SK-N-SH (cell line): ENCODE data around the gene GAS6. TPM values are rescaled to one million over a fixed set of nuclear protein-coding genes. Genes with fewer than 3 reads are reported as not detected.

ENCODE experiments used
- CTCF ChIA-PET: fragments of 300-600, 350-600 bp; formaldehyde crosslinking; extraction: SDS; loops from one replicate; lab custom pipeline; 2021; lab: Yijun Ruan, JAX
- POLR2A ChIA-PET: fragments of 350-600 bp; sonication (Branson Sonifier 250); formaldehyde crosslinking; extraction: SDS; loops from one replicate; lab custom pipeline; 2020; ENCODE audit warnings: antibody characterized with exemption, inconsistent platforms; lab: Yijun Ruan, JAX
- DNase-seq: peaks from one replicate; pipeline ENCODE4 v3.0.0; 2012
- H2AFZ ChIP-seq: fragments of 200-600 bp; sonication (generic); 2 replicates; pipeline ENCODE4 v1.8.1; 2016; ENCODE audit warnings: antibody characterized with exemption, mild to moderate bottlenecking, low read depth
- H3F3A ChIP-seq: fragments of 200-600 bp; sonication (generic); replicated peaks from 2 replicates; pipeline ENCODE3; 2016; ENCODE audit warnings: antibody characterized with exemption, mild to moderate bottlenecking; ENCODE audit not compliant: insufficient read depth
- H3K27ac ChIP-seq, 2 experiments: fragments of 200-500 bp in 1 of 2; fragments of 200-600 bp in 1 of 2; sonication (Bioruptor generic) in 1 of 2; sonication (generic), shearing (Covaris generic) in 1 of 2; 2 replicates each; pipeline versions ENCODE4 v1.5.1 to v1.6.1; 2014 to 2016; ENCODE audit warnings: low read depth in 2 of 2, inconsistent platforms in 1 of 2, low read length in 1 of 2, mild to moderate bottlenecking in 1 of 2, mixed read lengths in 1 of 2
- H3K27me3 ChIP-seq: fragments of 200-600 bp; sonication (generic), shearing (Covaris generic); 2 replicates; pipeline ENCODE4 v1.6.1; 2016; ENCODE audit warnings: mixed run types; ENCODE audit not compliant: insufficient read depth
- H3K36me3 ChIP-seq, 2 experiments: fragments of 200-500 bp in 1 of 2; fragments of 200-600 bp in 1 of 2; sonication (Bioruptor generic) in 1 of 2; sonication (generic) in 1 of 2; replicated peaks in 1 of 2; 2 replicates each; pipeline versions ENCODE3 to v1.5.1; 2014 to 2016; ENCODE audit warnings: low read length in 1 of 2, mild to moderate bottlenecking in 1 of 2; ENCODE audit not compliant: insufficient read depth in 2 of 2, control insufficient read depth in 1 of 2
- H3K4me1 ChIP-seq, 2 experiments: fragments of 200-500 bp in 1 of 2; fragments of 200-600 bp in 1 of 2; sonication (Bioruptor generic) in 1 of 2; sonication (generic), shearing (Covaris generic) in 1 of 2; 2 replicates each; pipeline versions ENCODE4 v1.5.1 to v1.6.1; 2014 to 2016; ENCODE audit warnings: low read depth in 1 of 2, low read length in 1 of 2, mixed run types in 1 of 2; ENCODE audit not compliant: insufficient read depth in 2 of 2, control insufficient read depth in 1 of 2
- H3K4me2 ChIP-seq: fragments of 200-600 bp; sonication (generic), shearing (Covaris generic); 2 replicates; pipeline ENCODE4 v1.6.1; 2017; ENCODE audit warnings: mixed run types
- H3K4me3 ChIP-seq, 2 experiments: fragments of 200-500 bp in 1 of 2; fragments of 200-600 bp in 1 of 2; sonication (Bioruptor generic) in 1 of 2; sonication (generic), shearing (Covaris generic) in 1 of 2; 2 replicates each; pipeline versions ENCODE4 v1.5.1 to v1.8.1; 2014 to 2016; ENCODE audit warnings: low read depth in 2 of 2, inconsistent platforms in 1 of 2, low read length in 1 of 2, mild to moderate bottlenecking in 1 of 2, mixed read lengths in 1 of 2, moderate library complexity in 1 of 2
- H3K79me2 ChIP-seq: fragments of 200-600 bp; sonication (generic); 2 replicates; pipeline ENCODE4 v1.8.1; 2017; ENCODE audit warnings: mild to moderate bottlenecking; ENCODE audit not compliant: insufficient read depth
- H3K9ac ChIP-seq: fragments of 200-600 bp; sonication (generic); 2 replicates; pipeline ENCODE4 v1.6.1; 2017; ENCODE audit warnings: mixed run types
- H3K9me2 ChIP-seq: fragments of 200-600 bp; sonication (generic); 2 replicates; pipeline ENCODE4 v1.6.1; 2017; ENCODE audit warnings: mixed run types
- H3K9me3 ChIP-seq: fragments of 200-600 bp; sonication (generic); 2 replicates; pipeline ENCODE4 v1.6.1; 2017; ENCODE audit warnings: mixed run types, mild to moderate bottlenecking, moderate library complexity
- H4K20me1 ChIP-seq: fragments of 200-600 bp; sonication (generic); 2 replicates; pipeline ENCODE4 v1.6.1; 2017; ENCODE audit warnings: mild to moderate bottlenecking, mixed run types; ENCODE audit not compliant: insufficient read depth
- ELF1 ChIP-seq: IDR thresholded peaks from 2 replicates; pipeline ENCODE4 v1.4.0; 2012
- EP300 ChIP-seq, 2 experiments: IDR thresholded peaks; 2 replicates each; pipeline versions ENCODE4 v1.4.0 to v1.6.1; 2012; ENCODE audit warnings: borderline replicate concordance in 1 of 2, low read depth in 1 of 2, low read length in 1 of 2
- EZH2phosphoT487 ChIP-seq: fragments of 200-600 bp; sonication (generic); IDR thresholded peaks from 2 replicates; pipeline ENCODE4 v1.6.1; 2017; ENCODE audit warnings: low read depth, mixed run types, mild to moderate bottlenecking, antibody characterized with exemption, moderate library complexity, borderline replicate concordance
- FOSL2 ChIP-seq: IDR thresholded peaks from 2 replicates; pipeline ENCODE4 v1.4.0; 2012; ENCODE audit warnings: low read depth, mild to moderate bottlenecking, moderate library complexity, borderline replicate concordance
- FOXM1 ChIP-seq: IDR thresholded peaks from 2 replicates; pipeline ENCODE4 v1.4.0; 2012; ENCODE audit warnings: low read depth, mild to moderate bottlenecking
- GATA2 ChIP-seq: sonication (generic); formaldehyde crosslinking; IDR thresholded peaks from 2 replicates; pipeline ENCODE4 v1.5.0; 2020; ENCODE audit warnings: mild to moderate bottlenecking, missing genetic modification reagents
- IRF3 ChIP-seq: fragments of 150-350 bp; IDR thresholded peaks from 2 replicates; pipeline ENCODE4 v1.6.1; 2016; ENCODE audit warnings: mild to moderate bottlenecking, low read depth, low read length
- JUND ChIP-seq: IDR thresholded peaks from 2 replicates; pipeline ENCODE4 v1.4.0; 2012
- MEF2A ChIP-seq: IDR thresholded peaks from 2 replicates; pipeline ENCODE4 v1.4.0; 2012; ENCODE audit warnings: low read depth, borderline replicate concordance
- NFIC ChIP-seq: IDR thresholded peaks from 2 replicates; pipeline ENCODE4 v1.4.0; 2012; ENCODE audit warnings: borderline replicate concordance
- NRF1 ChIP-seq: IDR thresholded peaks from 2 replicates; pipeline ENCODE4 v1.6.1; 2012; ENCODE audit warnings: low read depth, mild to moderate bottlenecking, low read length
- POLR2AphosphoS5 ChIP-seq: IDR thresholded peaks from 2 replicates; pipeline ENCODE4 v1.6.1; 2012; ENCODE audit warnings: low read depth, low read length
- RAD21 ChIP-seq: IDR thresholded peaks from 2 replicates; pipeline ENCODE4 v1.6.1; 2012; ENCODE audit warnings: mild to moderate bottlenecking, low read length
- RFX5 ChIP-seq: IDR thresholded peaks from 2 replicates; pipeline ENCODE4 v1.6.1; 2012; ENCODE audit warnings: mild to moderate bottlenecking, improper control_type of control experiment, low read length
- SIN3A ChIP-seq: IDR thresholded peaks from 2 replicates; pipeline ENCODE4 v1.6.1; 2012; ENCODE audit warnings: low read depth, mild to moderate bottlenecking, low read length, moderate library complexity, borderline replicate concordance
- SMC3 ChIP-seq: IDR thresholded peaks from 2 replicates; pipeline ENCODE4 v1.6.1; 2012; ENCODE audit warnings: low read depth, low read length, improper control_type of control experiment
- TAF1 ChIP-seq: IDR thresholded peaks from 2 replicates; pipeline ENCODE4 v1.6.1; 2012; ENCODE audit warnings: low read depth, mild to moderate bottlenecking, low read length, moderate library complexity, borderline replicate concordance
- TCF12 ChIP-seq: IDR thresholded peaks from 2 replicates; pipeline ENCODE4 v1.4.0; 2012
- TEAD4 ChIP-seq: IDR thresholded peaks from 2 replicates; pipeline ENCODE4 v1.4.0; 2012; ENCODE audit warnings: mild to moderate bottlenecking, borderline replicate concordance; ENCODE audit not compliant: insufficient read depth
- USF2 ChIP-seq: fragments of 150-350 bp; IDR thresholded peaks from 2 replicates; pipeline ENCODE4 v1.6.1; 2017; ENCODE audit warnings: antibody characterized with exemption, low read length, low read depth, borderline replicate concordance
- YY1 ChIP-seq: IDR thresholded peaks from 2 replicates; pipeline ENCODE4 v1.4.0; 2012; ENCODE audit warnings: low read depth, mild to moderate bottlenecking
- WGBS: methylation state at CpG from one replicate; pipeline ENCODE4 v1.1.6; 2017; ENCODE audit warnings: low lambda C conversion rate; 5-methylcytosine and 5-hydroxymethylcytosine counted together
- polyA plus RNA-seq, 3 experiments: library from polyadenylated mRNA; depleted of rRNA; stranded (reverse); fragments of >200 nt; gene quantifications; 2 replicates each; pipeline ENCODE4 v1.2.3, GENCODE V29; 2012
- TF ChIP-seq, protein P1 (sequence below): IDR thresholded peaks from 2 replicates; pipeline ENCODE4 v1.4.0; 2012; ENCODE audit warnings: low read depth, borderline replicate concordance
- TF ChIP-seq, protein P2 (sequence below): IDR thresholded peaks from 2 replicates; pipeline ENCODE4 v1.4.0; 2012; ENCODE audit warnings: low read depth
- TF ChIP-seq, protein P3 (sequence below): IDR thresholded peaks from 2 replicates; pipeline ENCODE4 v1.6.1; 2012; ENCODE audit warnings: mild to moderate bottlenecking, low read depth, low read length, moderate library complexity
- TF ChIP-seq, protein P4 (sequence below): fragments of 200-600 bp; sonication (generic); IDR thresholded peaks from 2 replicates; pipeline ENCODE4 v1.6.1; 2017; ENCODE audit warnings: antibody characterized with exemption, mild to moderate bottlenecking, moderate library complexity

The GAS6 gene
- polyA plus RNA-seq, 1 of the 3 experiments (the other 2 are of a cell fraction): 380 TPM

DNA sequence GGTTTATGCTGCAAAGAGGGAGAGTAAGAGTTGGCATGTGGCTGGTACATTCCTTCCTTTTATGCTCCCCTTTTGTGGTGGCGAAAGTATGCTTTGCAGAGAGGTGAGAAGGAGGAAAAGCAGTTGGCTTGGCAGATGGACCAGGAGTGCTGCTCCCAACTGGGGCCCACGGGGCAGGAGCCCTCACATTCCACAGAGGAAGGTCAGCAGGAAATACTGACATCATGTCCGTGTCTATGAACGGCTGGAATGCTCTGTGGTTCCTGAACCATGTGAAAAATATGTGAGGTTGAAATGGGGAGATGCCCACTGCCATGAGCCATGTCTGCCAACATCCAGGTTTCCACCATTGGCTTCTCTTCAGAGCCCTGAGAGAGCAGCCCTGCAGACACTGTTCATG is 33.3 kb upstream of the GAS6 start:
- H3K9me3 ChIP-seq: peaks cover 10% of the 10 kb centered on the region; the same call in 1 of the 2 replicates
- 10% methylated on average over 4 of the region's 4 CpGs for WGBS
- no peaks in the 10 kb centered on the region for H3K9me2 ChIP-seq
- no peaks in the 10 kb centered on the region for H3K79me2 ChIP-seq
- no peaks in the 10 kb centered on the region for H4K20me1 ChIP-seq
- H3F3A ChIP-seq: peaks cover 24% of the 10 kb centered on the region
- H3K9ac ChIP-seq: peak overlapping the region; percentile 77
- DNase-seq: no peak
- no peaks in the 10 kb centered on the region for H3K36me3 ChIP-seq
- peak overlapping the region; percentile 20; the same call in 1 of the 2 replicates for H3K4me2 ChIP-seq
- H3K4me1 ChIP-seq: peaks cover 0 to 22% of the 10 kb centered on the region in 2 experiments; a peak in 1 of 4 replicates
- CTCF ChIA-PET: no interaction called here
- peak overlapping the region; percentile 47; the same call in 1 of the 2 replicates for H2AFZ ChIP-seq
- H3K27me3 ChIP-seq: no peaks in the 10 kb centered on the region
- peak overlapping the region; percentile 77 to 93; a peak in 3 of 4 replicates for H3K27ac ChIP-seq
- H3K4me3 ChIP-seq: no peak overlapping the region
- POLR2A ChIA-PET: no interaction called here
- TF ChIP-seq MEF2A (peak; percentile 68; the same call in 1 of the 2 replicates), SIN3A (no peak), GATA2 (CRISPR knock-in tag) (no peak), USF2 (no peak), POLR2AphosphoS5 (peak; percentile 83), FOSL2 (peak; percentile 99), NFIC (peak; percentile 98), JUND (peak; percentile 99), RAD21 (no peak), IRF3 (no peak), TAF1 (no peak; the same call in 1 of the 2 replicates), ELF1 (peak; percentile 49; the same call in 1 of the 2 replicates), TCF12 (peak; percentile 98), YY1 (peak; percentile 49; the same call in 1 of the 2 replicates), EZH2phosphoT487 (no peak), TEAD4 (peak; percentile 100), SMC3 (no peak), NRF1 (no peak), FOXM1 (peak; percentile 98), RFX5 (no peak), EP300 (IDR thresholded peaks at IDR 0.05; ENCODE audit: borderline replicate concordance in 1 of 2, low read depth in 1 of 2, low read length in 1 of 2) (peak; percentile 67 to 100)
- TF ChIP-seq, protein P1, sequence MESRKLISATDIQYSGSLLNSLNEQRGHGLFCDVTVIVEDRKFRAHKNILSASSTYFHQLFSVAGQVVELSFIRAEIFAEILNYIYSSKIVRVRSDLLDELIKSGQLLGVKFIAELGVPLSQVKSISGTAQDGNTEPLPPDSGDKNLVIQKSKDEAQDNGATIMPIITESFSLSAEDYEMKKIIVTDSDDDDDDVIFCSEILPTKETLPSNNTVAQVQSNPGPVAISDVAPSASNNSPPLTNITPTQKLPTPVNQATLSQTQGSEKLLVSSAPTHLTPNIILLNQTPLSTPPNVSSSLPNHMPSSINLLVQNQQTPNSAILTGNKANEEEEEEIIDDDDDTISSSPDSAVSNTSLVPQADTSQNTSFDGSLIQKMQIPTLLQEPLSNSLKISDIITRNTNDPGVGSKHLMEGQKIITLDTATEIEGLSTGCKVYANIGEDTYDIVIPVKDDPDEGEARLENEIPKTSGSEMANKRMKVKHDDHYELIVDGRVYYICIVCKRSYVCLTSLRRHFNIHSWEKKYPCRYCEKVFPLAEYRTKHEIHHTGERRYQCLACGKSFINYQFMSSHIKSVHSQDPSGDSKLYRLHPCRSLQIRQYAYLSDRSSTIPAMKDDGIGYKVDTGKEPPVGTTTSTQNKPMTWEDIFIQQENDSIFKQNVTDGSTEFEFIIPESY: peak; percentile 88
- TF ChIP-seq, protein P2, sequence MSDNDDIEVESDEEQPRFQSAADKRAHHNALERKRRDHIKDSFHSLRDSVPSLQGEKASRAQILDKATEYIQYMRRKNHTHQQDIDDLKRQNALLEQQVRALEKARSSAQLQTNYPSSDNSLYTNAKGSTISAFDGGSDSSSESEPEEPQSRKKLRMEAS: peak; percentile 91
- TF ChIP-seq, protein P3, sequence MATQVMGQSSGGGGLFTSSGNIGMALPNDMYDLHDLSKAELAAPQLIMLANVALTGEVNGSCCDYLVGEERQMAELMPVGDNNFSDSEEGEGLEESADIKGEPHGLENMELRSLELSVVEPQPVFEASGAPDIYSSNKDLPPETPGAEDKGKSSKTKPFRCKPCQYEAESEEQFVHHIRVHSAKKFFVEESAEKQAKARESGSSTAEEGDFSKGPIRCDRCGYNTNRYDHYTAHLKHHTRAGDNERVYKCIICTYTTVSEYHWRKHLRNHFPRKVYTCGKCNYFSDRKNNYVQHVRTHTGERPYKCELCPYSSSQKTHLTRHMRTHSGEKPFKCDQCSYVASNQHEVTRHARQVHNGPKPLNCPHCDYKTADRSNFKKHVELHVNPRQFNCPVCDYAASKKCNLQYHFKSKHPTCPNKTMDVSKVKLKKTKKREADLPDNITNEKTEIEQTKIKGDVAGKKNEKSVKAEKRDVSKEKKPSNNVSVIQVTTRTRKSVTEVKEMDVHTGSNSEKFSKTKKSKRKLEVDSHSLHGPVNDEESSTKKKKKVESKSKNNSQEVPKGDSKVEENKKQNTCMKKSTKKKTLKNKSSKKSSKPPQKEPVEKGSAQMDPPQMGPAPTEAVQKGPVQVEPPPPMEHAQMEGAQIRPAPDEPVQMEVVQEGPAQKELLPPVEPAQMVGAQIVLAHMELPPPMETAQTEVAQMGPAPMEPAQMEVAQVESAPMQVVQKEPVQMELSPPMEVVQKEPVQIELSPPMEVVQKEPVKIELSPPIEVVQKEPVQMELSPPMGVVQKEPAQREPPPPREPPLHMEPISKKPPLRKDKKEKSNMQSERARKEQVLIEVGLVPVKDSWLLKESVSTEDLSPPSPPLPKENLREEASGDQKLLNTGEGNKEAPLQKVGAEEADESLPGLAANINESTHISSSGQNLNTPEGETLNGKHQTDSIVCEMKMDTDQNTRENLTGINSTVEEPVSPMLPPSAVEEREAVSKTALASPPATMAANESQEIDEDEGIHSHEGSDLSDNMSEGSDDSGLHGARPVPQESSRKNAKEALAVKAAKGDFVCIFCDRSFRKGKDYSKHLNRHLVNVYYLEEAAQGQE: peak; percentile 65; the same call in 1 of the 2 replicates
- TF ChIP-seq, protein P4, sequence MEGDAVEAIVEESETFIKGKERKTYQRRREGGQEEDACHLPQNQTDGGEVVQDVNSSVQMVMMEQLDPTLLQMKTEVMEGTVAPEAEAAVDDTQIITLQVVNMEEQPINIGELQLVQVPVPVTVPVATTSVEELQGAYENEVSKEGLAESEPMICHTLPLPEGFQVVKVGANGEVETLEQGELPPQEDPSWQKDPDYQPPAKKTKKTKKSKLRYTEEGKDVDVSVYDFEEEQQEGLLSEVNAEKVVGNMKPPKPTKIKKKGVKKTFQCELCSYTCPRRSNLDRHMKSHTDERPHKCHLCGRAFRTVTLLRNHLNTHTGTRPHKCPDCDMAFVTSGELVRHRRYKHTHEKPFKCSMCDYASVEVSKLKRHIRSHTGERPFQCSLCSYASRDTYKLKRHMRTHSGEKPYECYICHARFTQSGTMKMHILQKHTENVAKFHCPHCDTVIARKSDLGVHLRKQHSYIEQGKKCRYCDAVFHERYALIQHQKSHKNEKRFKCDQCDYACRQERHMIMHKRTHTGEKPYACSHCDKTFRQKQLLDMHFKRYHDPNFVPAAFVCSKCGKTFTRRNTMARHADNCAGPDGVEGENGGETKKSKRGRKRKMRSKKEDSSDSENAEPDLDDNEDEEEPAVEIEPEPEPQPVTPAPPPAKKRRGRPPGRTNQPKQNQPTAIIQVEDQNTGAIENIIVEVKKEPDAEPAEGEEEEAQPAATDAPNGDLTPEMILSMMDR: no peak
